GM19324 (cell line): ENCODE data around the gene TMED7.
A peak's percentile ranks its signal among the peaks of the same experiment; 100 is the strongest.

Source experiments
- ATAC-seq: cut with Tn5 transposase; IDR thresholded peaks from one replicate; pipeline ENCODE4 v1.9.1; 2021; ENCODE audit warnings: mild to moderate bottlenecking, moderate library complexity; ENCODE audit not compliant: unreplicated experiment, low FRiP score

TMED7 gene

GRCh38 chr5:115629903-115630302 lies 4.1 kb upstream of the TMED7 start:
- ATAC-seq: no peak

GRCh38 chr5:115627295-115627865 lies 1.5 kb upstream of the TMED7 start:
- ATAC-seq: no peak

DNA sequence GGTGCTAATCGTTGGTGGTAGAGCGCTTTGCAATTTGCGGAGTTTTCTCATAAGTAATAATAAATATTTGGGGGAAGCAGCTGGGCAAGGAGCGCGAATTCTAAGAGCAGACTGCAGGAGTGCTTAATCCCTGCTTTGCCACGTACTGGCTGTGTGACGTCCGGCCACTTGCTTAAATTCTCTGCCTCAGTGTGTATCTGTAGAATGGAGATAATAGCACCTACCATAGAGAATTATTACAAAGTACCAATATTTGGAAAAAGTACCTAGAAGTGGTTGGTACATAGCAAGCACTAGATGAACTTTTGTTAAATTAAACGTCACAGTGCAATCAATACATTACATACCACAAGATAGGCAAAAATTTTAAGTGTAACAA lies 598 bp upstream of the TMED7 start:
- ATAC-seq: peak; percentile 26

- ATAC-seq: no peak
These were observed 842 bp downstream of the TMED7 start for GRCh38 chr5:115624994-115625393.

GRCh38 chr5:115623658-115624057 lies 2.2 kb downstream of the TMED7 start:
- no peak for ATAC-seq

- no peak for ATAC-seq
These were observed 4.4 kb downstream of the TMED7 start for GRCh38 chr5:115621365-115621900.

GRCh38 chr5:115616892-115617291 lies 8.9 kb downstream of the TMED7 start:
- ATAC-seq: no peak

DNA sequence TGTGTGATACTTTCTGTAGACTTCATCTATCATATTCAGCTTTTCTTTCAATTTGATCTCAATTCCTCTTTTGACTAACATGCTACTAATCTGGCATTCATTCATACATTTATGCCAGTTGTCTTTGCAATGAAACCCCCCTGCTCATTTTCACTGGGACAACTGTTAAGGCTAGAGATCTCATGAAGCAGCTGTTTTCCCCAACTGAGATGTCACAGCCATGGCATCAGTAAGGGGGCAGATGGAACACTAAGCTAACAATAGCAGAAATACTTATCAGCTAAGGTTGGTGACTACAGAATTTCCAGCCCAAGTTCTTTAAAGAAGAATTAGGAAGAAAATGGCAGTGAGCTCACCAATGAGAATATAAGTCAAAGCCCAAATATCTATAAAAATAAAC lies 9.4 kb downstream of the TMED7 start:
- no peak for ATAC-seq

DNA sequence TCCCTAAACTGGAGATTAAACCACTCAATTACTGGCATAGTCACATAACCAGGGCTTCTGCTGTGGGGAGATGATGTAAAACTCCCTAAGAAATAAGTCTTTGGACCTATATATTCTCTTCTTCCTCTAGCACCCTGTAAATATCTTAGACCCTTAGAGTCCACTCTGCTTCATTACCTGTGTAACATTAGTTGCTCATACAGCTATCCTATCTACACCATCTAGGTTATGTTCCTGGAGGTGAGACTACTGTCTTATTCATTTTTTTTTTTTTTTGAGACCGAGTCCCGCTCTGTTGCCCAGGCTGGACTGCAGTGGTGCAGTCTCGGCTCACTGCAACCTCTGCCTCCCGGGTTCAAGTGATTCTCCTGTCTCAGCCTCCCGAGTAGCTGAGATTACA lies 14.0 kb downstream of the TMED7 start:
- ATAC-seq: no peak

GRCh38 chr5:115607935-115608334 lies 17.9 kb downstream of the TMED7 start:
- ATAC-seq: no peak

DNA sequence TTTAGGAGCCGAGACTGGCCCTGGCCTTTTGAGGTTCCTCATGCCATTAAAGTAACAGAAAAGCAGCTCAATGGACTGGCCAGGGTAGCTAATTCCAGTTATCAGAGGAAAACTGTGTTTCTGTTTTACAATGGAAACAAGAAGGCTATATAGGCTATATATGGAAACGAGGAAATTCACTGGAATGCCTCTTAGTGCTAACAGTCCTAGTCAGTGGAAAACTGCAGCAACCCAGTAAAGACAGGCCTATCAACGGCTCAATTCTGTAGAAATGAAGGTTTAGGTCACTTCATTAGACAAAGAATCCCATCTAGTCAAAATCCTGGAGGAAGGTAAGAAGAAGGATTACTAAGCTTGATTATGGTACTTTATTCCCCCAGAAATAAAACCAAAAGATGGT lies 20.4 kb downstream of the TMED7 start:
- no peak for ATAC-seq

GRCh38 chr5:115602591-115603125 lies 23.2 kb downstream of the TMED7 start:
- ATAC-seq: peak; percentile 15

- ATAC-seq: peak; percentile 86
These were observed 23.9 kb downstream of the TMED7 start, which contains the start of gene TICAM2 for GRCh38 chr5:115601701-115602590. TICAM2 (minus strand) TSS chr5:115602479; CDS start chr5:115581256, 21,223 bp downstream.

GRCh38 chr5:115600766-115601165 lies 25.1 kb downstream of the TMED7 start:
- ATAC-seq: no peak

GRCh38 chr5:115599924-115600323 lies 25.9 kb downstream of the TMED7 start:
- no peak for ATAC-seq

- ATAC-seq: no peak
These were observed 26.3 kb downstream of the TMED7 start for GRCh38 chr5:115599502-115599901.

GRCh38 chr5:115594128-115595047 lies 31.4 kb downstream of the TMED7 start:
- ATAC-seq: no peak

GRCh38 chr5:115589043-115589442 lies 36.8 kb downstream of the TMED7 start:
- ATAC-seq: no peak

DNA sequence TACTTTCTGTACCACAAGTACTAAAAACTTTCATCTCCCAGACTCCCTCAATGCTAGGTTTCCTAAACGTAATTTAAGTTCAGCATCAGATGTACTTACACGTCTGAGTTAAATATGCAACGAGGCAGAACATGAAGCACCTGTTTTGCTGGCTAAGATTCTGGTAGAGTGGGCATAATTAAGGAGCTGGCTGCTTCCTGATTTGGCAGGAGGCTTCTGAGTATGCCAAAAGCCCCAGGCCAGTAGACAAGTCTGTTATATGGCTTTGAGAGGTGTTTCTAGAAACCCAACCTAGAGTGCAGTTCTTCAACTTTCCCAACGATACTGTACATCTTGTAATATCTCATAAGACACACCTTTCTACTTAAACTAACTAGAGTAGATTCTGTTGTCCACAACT lies 37.2 kb downstream of the TMED7 start:
- ATAC-seq: no peak

GRCh38 chr5:115586525-115587146 lies 39.2 kb downstream of the TMED7 start:
- no peak for ATAC-seq
